ENCODE measurements around the gene MAPK14.
"Not testable (repeated sequence)": the region's sequence is repeated elsewhere in the genome, so short reads cannot be mapped to it uniquely, and the experiment has no call there.

Gene MAPK14

DNA sequence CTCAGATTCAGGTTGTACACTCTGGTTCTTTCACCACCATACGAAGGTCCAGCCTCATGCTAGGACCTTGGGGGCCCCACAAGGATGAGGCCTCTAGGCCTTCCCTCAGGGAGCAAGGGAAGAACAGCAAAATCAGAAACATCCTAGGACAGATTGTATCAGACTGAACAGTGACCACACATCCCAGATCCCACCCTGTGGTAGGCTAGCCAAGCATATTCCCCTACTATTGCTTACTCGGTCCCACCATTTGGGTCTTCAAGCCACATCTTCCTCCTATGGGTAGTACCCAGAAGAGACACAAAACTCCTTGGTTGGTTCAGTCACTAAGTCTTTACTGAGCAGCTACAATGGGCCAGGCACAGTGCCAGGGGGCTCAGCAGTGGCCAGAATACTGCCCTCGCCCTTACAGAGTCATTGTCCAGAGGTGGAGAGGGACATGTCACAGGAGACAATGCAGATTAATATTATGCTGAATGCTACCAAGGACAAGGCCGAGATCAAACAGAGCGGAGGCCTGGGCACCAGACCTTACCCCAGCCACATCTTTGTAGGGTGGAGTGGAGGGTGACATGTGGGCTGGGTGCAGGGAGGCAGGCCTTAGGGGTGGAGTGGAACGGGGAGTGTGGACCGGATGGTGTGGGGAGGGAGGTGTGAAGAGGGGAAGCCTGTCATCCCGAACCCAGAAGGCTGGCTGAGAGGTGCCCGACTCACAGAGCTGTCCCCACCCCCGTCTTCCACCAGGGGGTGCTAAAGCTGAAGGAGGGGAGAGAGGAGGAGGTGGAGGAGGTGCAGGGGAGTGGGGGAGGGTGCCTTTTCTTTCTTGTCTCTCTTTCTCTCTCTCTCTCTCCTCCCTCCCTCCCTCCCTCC lies 95.9 kb downstream of the MAPK14 start:
- peak; percentile 73 to 84 for DNase-seq

DNA sequence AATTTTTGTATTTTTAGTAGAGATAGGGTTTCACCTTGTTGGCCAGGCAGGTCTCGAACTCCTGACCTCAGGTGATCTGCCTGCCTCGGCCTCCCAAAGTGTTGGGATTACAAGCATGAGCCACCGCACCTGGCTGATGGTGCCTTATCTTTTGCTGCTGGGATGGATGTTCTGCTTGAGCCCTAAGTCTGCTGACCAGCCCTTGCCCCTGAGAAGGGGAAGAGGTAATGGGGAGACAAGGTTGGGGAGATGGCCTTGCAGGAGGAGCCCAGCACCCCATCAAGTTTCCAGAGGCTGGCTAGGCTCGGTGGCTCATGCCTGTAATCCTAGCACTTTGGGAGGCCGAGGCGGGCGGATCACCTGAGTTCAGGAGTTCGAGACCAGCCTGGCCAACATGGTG lies 96.7 kb downstream of the MAPK14 start:
- not testable (repeated sequence) for DNase-seq

- DNase-seq, result no peak
Measured at GRCh38 chr6:36124881-36125280, 97.3 kb downstream of the MAPK14 start.

- no peak for DNase-seq
Measured at GRCh38 chr6:36125575-36125974, 98.0 kb downstream of the MAPK14 start.

DNA sequence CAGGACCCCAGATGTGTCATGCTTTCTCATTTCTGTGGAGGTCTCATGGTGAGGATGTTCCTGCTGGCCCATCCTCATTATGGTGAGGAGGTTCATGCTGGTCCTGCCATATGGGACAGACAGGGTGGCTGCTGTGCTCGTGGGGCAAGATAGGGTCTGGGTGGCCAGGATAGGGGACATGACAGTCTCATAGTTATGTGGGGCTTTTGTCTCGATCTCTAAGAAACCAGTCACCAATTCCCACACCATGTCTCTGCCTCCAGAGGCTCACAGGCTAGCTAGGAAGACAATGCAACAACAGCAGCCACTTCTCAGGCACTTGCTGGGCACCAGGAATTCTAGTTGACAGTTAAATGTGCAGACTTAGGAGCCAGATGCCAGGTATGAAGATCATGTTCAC lies 98.5 kb downstream of the MAPK14 start:
- no peak for DNase-seq

DNA sequence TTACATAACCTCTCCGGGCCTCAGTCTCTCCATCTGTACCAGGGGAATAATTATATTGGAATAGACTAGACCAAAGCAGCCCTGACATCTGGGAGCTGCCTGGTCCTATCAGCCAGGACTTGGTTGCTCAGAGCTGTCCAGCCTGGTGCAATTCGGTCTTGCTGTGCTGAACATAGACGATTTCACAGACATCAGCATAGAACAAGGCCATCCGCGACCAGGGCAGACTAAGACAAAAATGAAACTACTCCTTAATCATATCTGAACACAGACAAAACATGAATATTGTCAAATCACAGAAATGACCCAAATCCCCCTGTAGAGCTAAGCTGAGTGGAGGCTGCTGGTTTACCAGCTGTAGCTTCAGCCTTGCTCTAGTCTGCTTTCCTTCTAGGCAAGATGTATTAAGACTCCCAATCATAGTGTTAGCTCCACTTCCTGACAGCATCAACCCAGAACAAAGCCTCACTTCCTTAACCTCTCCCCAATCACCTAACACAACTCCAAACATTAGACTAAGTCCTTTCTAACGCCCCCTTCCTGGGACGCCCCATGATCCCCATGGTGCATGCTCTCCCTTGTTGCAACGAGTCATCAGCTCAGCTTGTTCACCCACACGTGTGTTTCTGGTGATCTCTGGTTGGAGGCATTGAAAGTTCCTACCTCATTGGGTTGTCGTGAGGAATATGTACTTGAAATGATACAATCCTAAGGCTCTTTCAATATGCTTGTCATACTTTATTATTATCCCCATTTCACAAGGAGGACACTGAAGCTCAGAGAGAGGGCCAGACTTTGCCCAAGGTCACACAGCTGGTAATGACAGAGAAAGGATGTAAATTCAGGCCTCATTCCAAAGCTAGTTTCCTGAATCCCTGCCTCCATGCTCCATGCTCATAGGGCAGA lies 99.2 kb downstream of the MAPK14 start:
- DNase-seq, result peak; percentile 89 to 98

DNA sequence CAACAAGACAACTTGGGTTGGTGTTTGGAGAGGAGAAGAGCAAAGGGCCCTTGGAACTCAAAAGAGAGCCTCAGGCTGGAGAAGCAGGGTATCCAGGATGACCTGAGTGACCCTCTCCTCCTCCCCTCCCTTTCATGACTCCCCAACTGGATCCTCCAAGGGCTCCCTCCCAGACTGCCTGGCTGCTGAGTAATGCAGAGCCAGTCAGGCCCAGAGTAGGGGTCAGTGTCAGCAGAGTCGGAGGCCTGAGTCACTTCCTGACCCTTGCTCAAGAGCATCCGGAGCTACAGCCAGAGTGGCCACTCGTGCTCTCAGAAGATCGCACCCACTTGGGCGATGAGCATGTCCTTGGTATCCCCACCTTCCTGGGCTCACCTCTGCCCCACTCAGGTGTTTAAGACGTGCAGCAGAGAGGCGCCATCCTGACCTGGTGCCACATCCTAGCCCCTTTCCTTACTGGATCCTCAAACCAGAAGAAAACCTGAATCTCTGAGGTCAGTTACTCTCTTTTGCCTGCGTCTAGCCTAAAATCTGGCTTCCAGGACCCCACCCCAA lies 99.9 kb downstream of the MAPK14 start:
- DNase-seq, result peak; percentile 95 to 98

GRCh38 chr6:36128073-36128472 lies 100.5 kb downstream of the MAPK14 start:
- no peak for DNase-seq

DNA sequence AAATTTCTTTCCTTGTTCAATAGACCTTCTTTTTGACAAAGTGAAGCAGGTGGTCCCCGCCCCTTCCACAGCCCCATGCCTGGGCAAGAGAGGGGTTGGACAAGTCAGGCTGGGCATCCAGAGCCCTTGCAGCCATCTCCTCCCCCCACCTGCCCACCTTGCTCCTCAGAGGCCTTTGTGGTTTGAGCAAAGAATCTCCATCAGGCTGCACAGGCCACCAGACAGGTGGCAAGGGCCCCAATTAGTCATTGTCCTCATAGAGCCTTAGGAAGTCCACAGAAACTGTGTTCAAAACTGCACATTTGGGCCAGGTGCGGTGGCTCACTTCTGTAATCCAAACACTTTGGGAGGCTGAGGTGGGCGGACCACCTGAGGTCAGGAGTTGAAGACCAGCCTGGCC lies 101.2 kb downstream of the MAPK14 start:
- no peak for DNase-seq

DNA sequence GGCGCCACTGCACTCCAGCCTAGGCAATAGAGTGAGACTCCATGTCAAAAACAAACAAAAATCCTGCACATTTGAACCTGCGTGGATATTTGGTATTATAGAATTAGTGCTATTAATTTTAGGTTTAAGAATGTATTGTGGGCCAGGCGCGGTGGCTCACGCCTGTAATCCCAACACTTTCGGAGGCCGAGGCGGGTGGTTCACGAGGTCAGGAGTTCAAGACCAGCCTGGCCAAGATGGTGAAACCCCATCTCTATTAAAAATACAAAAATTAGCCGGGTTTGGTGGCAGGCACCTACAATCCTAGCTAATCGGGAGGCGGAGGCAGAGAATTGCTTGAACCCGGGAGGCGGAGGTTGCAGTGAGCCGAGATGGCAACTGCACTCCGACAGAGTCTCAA lies 101.7 kb downstream of the MAPK14 start:
- not testable (repeated sequence) for DNase-seq

- DNase-seq, result peak; percentile 49 to 66
Measured at GRCh38 chr6:36129941-36130666, 102.5 kb downstream of the MAPK14 start, which contains the start of gene MAPK13. Gene MAPK13, plus strand, starts transcription at chr6:36130513. Its CDS starts 70 bp downstream, at chr6:36130583.

- peak in 1 of 2 donors; percentile 73 for DNase-seq
Measured at GRCh38 chr6:36130667-36131510, 103.3 kb downstream of the MAPK14 start.

GRCh38 chr6:36131511-36132245 lies 104.1 kb downstream of the MAPK14 start:
- peak; percentile 48 to 60 for DNase-seq

DNA sequence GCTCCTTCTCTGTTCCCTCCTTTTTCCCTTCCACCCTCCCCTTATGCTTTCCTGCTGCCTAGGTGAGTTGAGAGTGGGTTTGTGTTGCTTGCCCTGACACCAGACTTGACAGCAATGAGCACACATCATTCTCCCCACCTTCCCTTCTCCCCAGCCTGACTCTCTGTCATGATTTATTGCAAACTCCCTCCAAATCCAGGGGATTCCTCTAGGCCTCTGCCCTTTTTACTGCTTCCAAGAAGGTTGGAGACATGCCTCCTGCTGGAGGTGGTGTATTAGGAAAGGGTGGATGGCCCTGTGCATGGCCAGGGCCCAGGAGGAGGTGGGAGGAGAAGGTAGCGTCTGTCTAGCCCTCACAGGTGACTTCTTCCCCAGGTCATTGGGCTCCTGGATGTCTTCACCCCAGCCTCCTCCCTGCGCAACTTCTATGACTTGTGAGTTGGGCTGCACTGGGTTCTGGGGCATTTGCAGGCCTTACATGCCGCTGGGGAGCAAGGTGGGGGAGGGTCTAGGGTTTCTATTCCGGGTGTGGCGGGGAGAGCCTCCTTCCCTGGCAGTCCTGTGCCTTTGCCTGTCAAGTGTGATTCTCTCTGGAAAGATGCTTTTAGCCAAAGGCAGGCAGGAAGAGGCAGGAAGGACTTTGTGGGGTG lies 104.8 kb downstream of the MAPK14 start:
- no peak for DNase-seq

GRCh38 chr6:36133148-36133547 lies 105.5 kb downstream of the MAPK14 start:
- no peak for DNase-seq

GRCh38 chr6:36133912-36134311 lies 106.3 kb downstream of the MAPK14 start:
- DNase-seq, result no peak

- DNase-seq, result no peak
Measured at GRCh38 chr6:36135053-36135731, 107.6 kb downstream of the MAPK14 start.

DNA sequence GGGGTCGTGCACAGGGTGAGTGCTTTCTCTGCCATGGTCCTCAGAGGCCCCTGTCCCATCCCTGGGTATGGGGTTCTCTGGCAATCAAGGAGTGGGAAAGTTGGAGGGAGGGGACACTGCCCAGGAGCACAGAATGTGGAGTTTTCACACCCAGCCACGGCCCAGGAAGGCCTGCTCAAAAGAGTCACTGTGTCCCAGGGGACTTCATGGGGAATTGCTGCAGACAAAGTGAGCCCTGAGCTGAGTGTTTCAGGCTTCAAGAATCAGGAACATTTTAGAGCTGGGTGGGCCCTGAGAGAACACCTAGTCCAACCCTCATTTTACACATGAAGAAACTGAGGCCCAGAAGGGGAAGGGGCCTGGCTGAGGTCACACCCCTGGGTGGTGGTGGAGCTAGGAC lies 108.4 kb downstream of the MAPK14 start:
- no peak for DNase-seq

- DNase-seq, result no peak
Measured at GRCh38 chr6:36136551-36136950, 108.9 kb downstream of the MAPK14 start.

- no peak for DNase-seq
Measured at GRCh38 chr6:36138667-36139066, 111.1 kb downstream of the MAPK14 start.

Data from inflammatory macrophage (primary cell).